GM10248 (cell line): ENCODE results near the gene CTIF.
A peak's percentile ranks its signal among the peaks of the same experiment; 100 is the strongest.

Experiments
- CTCF ChIA-PET: fragments of 300-600 bp; sonication (Branson Sonifier 250); formaldehyde crosslinking; extraction: SDS; loops from one replicate; lab custom pipeline; 2021; ENCODE audit warnings: antibody characterized with exemption; lab: Yijun Ruan, JAX
- POLR2A ChIA-PET: fragments of 350-650 bp; sonication (Branson Sonifier 250); formaldehyde crosslinking; extraction: SDS; loops from one replicate; lab custom pipeline; 2020; ENCODE audit warnings: antibody characterized with exemption; lab: Yijun Ruan, JAX
- DNase-seq: peaks from one replicate; pipeline ENCODE4 v3.0.0; 2012; ENCODE audit errors: extremely low spot score
- CTCF ChIP-seq: IDR thresholded peaks from 2 replicates; pipeline ENCODE4 v1.5.1; 2012; ENCODE audit warnings: mild to moderate bottlenecking, low read depth; ENCODE audit errors: extremely low read depth, missing control alignments, control extremely low read depth

CTIF gene

GRCh38 chr18:48775372-48776155 is 236.7 kb downstream of the CTIF start:
- TF ChIP-seq CTCF, result no peak
- DNase-seq, result no peak
- ChIA-PET POLR2A (no interaction called here), CTCF (interaction anchor here (1.2 to 4.1 kb wide), 8 partner anchors 8 to 43 kb away, joined by 3 to 34 read pairs (median 6); no protein-coding TSS in a partner anchor)

- TF ChIP-seq CTCF, result no peak
- ChIA-PET CTCF (interaction anchor here (0.6 to 4.1 kb wide), 33 partner anchors 9 to 462 kb away, joined by 3 to 34 read pairs (median 4); no protein-coding TSS in a partner anchor), POLR2A (no interaction called here)
- DNase-seq, result no peak
These were observed 237.3 kb downstream of the CTIF start for GRCh38 chr18:48776156-48776555.

- no peak for DNase-seq
- CTCF ChIA-PET, result interaction anchor here (0.6 to 4.1 kb wide), 32 partner anchors 9 to 462 kb away, joined by 3 to 34 read pairs (median 4); no protein-coding TSS in a partner anchor
- no peak for TF ChIP-seq CTCF
- POLR2A ChIA-PET, result no interaction called here
These were observed 237.8 kb downstream of the CTIF start for GRCh38 chr18:48776641-48777025.

- TF ChIP-seq CTCF, result peak; percentile 99
- DNase-seq, result peak; percentile 91
- CTCF ChIA-PET, result interaction anchor here (0.6 to 4.1 kb wide), 53 partner anchors 8 to 461 kb away, joined by 3 to 34 read pairs (median 4); no protein-coding TSS in a partner anchor
- POLR2A ChIA-PET, result no interaction called here
These were observed 238.4 kb downstream of the CTIF start for GRCh38 chr18:48777026-48777743.

GRCh38 chr18:48777744-48778116 is 238.9 kb downstream of the CTIF start:
- ChIA-PET CTCF (interaction anchor here (0.7 to 4.1 kb wide), 35 partner anchors 8 to 461 kb away, joined by 3 to 34 read pairs (median 4); no protein-coding TSS in a partner anchor), POLR2A (no interaction called here)
- DNase-seq, result no peak
- no peak for TF ChIP-seq CTCF

- no peak for TF ChIP-seq CTCF
- ChIA-PET POLR2A (interaction anchor here (0.6 kb wide), 1 partner anchor 52 kb away, joined by 3 read pairs; no protein-coding TSS in a partner anchor), CTCF (interaction anchor here (0.6 to 4.1 kb wide), 28 partner anchors 8 to 460 kb away, joined by 3 to 34 read pairs (median 4); no protein-coding TSS in a partner anchor)
- no peak for DNase-seq
These were observed 239.6 kb downstream of the CTIF start for GRCh38 chr18:48778344-48779011.
